Fibroblast of lung (primary cell): ENCODE results near the gene GSTM3. TPM values are rescaled to one million over a fixed set of nuclear protein-coding genes. Genes with fewer than 3 reads are reported as not detected.
"Not testable (repeated sequence)": the region's sequence is repeated elsewhere in the genome, so short reads cannot be mapped to it uniquely, and the experiment has no call there.

ENCODE experiments used
- DNase-seq, 2 donors: peaks; one replicate each; pipeline versions ENCODE4 v3.0.0 to v3.0.0-alpha.2; 2010; ENCODE audit warnings: low read depth in 2 of 2
- H2AFZ ChIP-seq: 2 replicates; pipeline ENCODE4 v1.5.1; 2012; ENCODE audit warnings: low read length, control low read depth, inconsistent platforms
- H3K27ac ChIP-seq: 2 replicates; pipeline ENCODE4 v1.5.1; 2011; ENCODE audit warnings: low read length, control low read depth; ENCODE audit not compliant: insufficient read depth
- H3K27me3 ChIP-seq: 2 replicates; pipeline ENCODE4 v1.5.1; 2011; ENCODE audit warnings: mild to moderate bottlenecking, low read length; ENCODE audit not compliant: control insufficient read depth, insufficient read depth
- H3K36me3 ChIP-seq: 2 replicates; pipeline ENCODE4 v1.5.1; 2011; ENCODE audit warnings: low read length; ENCODE audit not compliant: control insufficient read depth, insufficient read depth
- H3K4me1 ChIP-seq: 2 replicates; pipeline ENCODE4 v1.5.1; 2011; ENCODE audit warnings: low read length; ENCODE audit not compliant: control insufficient read depth, insufficient read depth; ENCODE audit errors: extremely low read depth
- H3K4me2 ChIP-seq: 2 replicates; pipeline ENCODE4 v1.5.1; 2011; ENCODE audit warnings: low read length, control low read depth; ENCODE audit not compliant: insufficient read depth; ENCODE audit errors: extremely low read depth
- H3K4me3 ChIP-seq, 4 experiments: fragments of 200-600 bp in 1 of 4; sonication (generic) in 1 of 4; replicated peaks in 1 of 4; 2 replicates each; pipeline ENCODE4 v1.5.1; 2011 to 2016; ENCODE audit warnings: low read length in 4 of 4, low read depth in 3 of 4, mild to moderate bottlenecking in 3 of 4, control low read depth in 2 of 4, inconsistent platforms in 1 of 4, mixed read lengths in 1 of 4; ENCODE audit not compliant: insufficient read depth in 1 of 4; ENCODE audit errors: control extremely low read depth in 1 of 4
- H3K79me2 ChIP-seq: 2 replicates; pipeline ENCODE4 v1.5.1; 2012; ENCODE audit warnings: mild to moderate bottlenecking, low read length, inconsistent platforms; ENCODE audit not compliant: control insufficient read depth, insufficient read depth
- H3K9ac ChIP-seq: 2 replicates; pipeline ENCODE4 v1.5.1; 2011; ENCODE audit warnings: mild to moderate bottlenecking, low read length, control low read depth; ENCODE audit not compliant: insufficient read depth
- H3K9me3 ChIP-seq: 2 replicates; pipeline ENCODE4 v1.5.1; 2012; ENCODE audit warnings: low read depth, low read length; ENCODE audit not compliant: control insufficient read depth, insufficient read depth
- H4K20me1 ChIP-seq: 2 replicates; pipeline ENCODE4 v1.5.1; 2011; ENCODE audit warnings: low read length; ENCODE audit not compliant: control insufficient read depth, insufficient read depth; ENCODE audit errors: extremely low read depth
- EZH2 ChIP-seq: IDR thresholded peaks from 2 replicates; pipeline ENCODE4 v1.5.1; 2012; ENCODE audit warnings: low read length, control low read depth, mild to moderate bottlenecking; ENCODE audit errors: missing control alignments
- polyA plus RNA-seq, 2 donors: library from polyadenylated mRNA; depleted of rRNA in 1 of 2; stranded (reverse) in 1 of 2; unstranded in 1 of 2; fragments of >200 nt; gene quantifications; 2 replicates each; pipeline ENCODE4 v1.2.1, GENCODE V29; 2011 to 2012; ENCODE audit warnings: missing spikeins in 1 of 2
- total RNA-seq: library from RNA; depleted of rRNA; stranded (reverse); fragments of >200 nt; gene quantifications from 2 replicates; pipeline ENCODE4 v1.2.1, GENCODE V29; 2014
- TF ChIP-seq, protein P1 (sequence below), 2 donors: IDR thresholded peaks in 1 of 2; conservative IDR thresholded peaks in 1 of 2; 1 replicate in 1 of 2; 2 replicates in 1 of 2; pipeline ENCODE4 v1.5.1; 2011 to 2012; ENCODE audit warnings: low read length in 2 of 2, control low read depth in 1 of 2, inconsistent platforms in 1 of 2, low read depth in 1 of 2, mild to moderate bottlenecking in 1 of 2

GSTM3 gene
- total and polyA plus RNA-seq, 2 donors (not counting 1 experiment from before 2014, with no cell fraction given) = 51.4 to 207 TPM

DNA sequence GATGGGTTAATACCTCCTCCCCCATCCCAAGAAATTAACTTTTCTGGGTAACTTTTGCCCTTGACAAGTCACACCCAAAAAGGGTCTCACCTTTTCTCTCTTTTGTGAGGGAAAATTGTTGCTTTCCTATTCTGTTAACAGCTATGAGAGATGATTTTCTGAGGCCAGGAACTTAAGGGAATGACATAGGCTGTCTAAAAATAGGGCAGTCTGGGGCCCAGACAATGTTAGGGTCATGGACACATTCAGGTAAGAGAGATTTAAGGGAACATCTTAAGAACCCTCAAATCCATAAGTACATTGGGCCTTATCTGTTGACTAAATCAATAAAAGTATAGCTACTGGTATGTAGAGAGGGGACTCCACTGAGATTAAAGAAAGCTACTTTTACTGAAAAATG, 8.4 kb upstream of the GSTM3 start:
- peaks cover 13% of the 10 kb centered on the region for H3K27me3 ChIP-seq
- no peak for DNase-seq
- H3K4me1 ChIP-seq = no peaks in the 10 kb centered on the region
- H3K9ac ChIP-seq = no peak overlapping the region
- H3K27ac ChIP-seq = no peak overlapping the region
- no peaks in the 10 kb centered on the region for H3K79me2 ChIP-seq
- no peak overlapping the region for H3K4me2 ChIP-seq
- no peaks in the 10 kb centered on the region for H3K36me3 ChIP-seq
- H4K20me1 ChIP-seq = no peaks in the 10 kb centered on the region
- H2AFZ ChIP-seq = no peak overlapping the region
- no peak overlapping the region for H3K4me3 ChIP-seq
- TF ChIP-seq EZH2 = no peak
- TF ChIP-seq, protein P1, sequence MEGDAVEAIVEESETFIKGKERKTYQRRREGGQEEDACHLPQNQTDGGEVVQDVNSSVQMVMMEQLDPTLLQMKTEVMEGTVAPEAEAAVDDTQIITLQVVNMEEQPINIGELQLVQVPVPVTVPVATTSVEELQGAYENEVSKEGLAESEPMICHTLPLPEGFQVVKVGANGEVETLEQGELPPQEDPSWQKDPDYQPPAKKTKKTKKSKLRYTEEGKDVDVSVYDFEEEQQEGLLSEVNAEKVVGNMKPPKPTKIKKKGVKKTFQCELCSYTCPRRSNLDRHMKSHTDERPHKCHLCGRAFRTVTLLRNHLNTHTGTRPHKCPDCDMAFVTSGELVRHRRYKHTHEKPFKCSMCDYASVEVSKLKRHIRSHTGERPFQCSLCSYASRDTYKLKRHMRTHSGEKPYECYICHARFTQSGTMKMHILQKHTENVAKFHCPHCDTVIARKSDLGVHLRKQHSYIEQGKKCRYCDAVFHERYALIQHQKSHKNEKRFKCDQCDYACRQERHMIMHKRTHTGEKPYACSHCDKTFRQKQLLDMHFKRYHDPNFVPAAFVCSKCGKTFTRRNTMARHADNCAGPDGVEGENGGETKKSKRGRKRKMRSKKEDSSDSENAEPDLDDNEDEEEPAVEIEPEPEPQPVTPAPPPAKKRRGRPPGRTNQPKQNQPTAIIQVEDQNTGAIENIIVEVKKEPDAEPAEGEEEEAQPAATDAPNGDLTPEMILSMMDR (conservative IDR thresholded peaks at IDR 0.05 in 1 of 2, IDR thresholded peaks at IDR 0.05 in 1 of 2; ENCODE audit: low read depth in 1 of 2, low read length in 2 of 2) = no peak
- no peaks in the 10 kb centered on the region for H3K9me3 ChIP-seq

DNA sequence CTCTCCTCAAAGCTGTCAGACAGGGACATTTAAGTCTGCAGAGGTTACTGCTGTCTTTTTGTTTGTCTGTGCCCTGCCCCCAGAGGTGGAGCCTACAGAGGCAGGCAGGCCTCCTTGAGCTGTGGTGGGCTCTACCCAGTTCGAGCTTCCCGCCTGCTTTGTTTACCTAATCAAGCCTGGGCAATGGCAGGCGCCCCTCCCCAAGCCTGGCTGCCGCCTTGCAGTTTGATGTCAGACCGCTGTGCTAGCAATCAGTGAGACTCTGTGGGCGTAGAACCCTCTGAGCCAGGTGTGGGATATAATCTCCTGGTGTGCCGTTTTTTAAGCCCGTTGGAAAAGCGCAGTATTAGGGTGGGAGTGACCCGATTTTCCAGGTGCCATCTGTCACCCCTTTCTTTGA, 7.5 kb upstream of the GSTM3 start:
- H3K4me3 ChIP-seq, H2AFZ ChIP-seq, H3K36me3 ChIP-seq, H4K20me1 ChIP-seq, H3K9ac ChIP-seq, H3K9me3 ChIP-seq, H3K4me1 ChIP-seq, DNase-seq, H3K27ac ChIP-seq, H3K79me2 ChIP-seq, H3K4me2 ChIP-seq: not testable (repeated sequence)
- H3K27me3 ChIP-seq = peaks cover 13% of the 10 kb centered on the region

DNA sequence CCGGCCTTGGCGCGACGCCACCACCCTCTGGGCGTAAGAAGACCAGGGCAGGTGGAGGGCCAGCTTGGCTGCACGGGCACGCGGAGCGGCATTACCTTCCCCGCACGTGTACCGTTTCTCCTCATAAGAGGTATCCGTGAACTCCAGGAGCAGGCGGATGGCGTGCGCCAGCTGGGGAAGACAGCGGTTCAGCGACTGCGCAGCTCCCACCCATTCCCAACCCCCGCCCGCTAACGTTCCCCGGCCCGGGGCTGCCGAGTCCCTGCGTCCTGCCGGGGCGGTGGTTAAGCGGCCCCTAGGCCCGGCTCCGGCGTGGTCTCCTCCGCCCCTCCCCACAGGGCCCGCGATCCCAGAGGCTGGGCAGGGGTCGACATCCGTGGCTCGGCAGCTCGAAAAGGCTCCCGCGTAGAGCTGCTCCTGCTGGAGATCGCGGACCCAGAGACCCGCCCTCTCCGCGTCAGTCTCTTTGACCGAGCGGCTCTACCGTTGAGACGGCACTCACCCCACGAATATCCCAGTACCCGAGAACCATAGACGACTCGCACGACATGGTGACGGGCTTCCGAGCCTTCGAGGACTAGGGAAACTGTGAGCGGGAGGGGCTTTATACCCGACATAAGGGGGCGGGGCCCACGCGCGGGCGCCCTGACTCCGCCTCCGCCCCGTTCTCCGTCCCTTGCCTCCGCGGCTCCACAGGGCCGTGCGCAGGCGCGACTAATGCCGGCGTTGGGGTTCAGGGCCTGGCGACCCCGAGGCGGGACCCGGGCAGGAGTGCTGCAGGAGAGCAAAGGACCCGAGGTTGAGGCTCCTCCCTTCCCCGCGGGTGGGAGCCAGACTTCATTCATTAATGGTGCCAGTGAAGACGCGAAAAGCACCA, 862 bp downstream of the GSTM3 start:
- peak overlapping the region; percentile 72 to 86 (median 75) for H3K4me3 ChIP-seq
- H3K36me3 ChIP-seq = no peaks in the 10 kb centered on the region
- H3K4me2 ChIP-seq = peak overlapping the region; percentile 89
- peaks cover 2% of the 10 kb centered on the region for H3K4me1 ChIP-seq
- no peaks in the 10 kb centered on the region for H4K20me1 ChIP-seq
- peak overlapping the region; percentile 70 for H3K9ac ChIP-seq
- TF ChIP-seq, protein P1 (conservative IDR thresholded peaks at IDR 0.05 in 1 of 2, IDR thresholded peaks at IDR 0.05 in 1 of 2; ENCODE audit: low read depth in 1 of 2, low read length in 2 of 2) = no peak
- no peak for TF ChIP-seq EZH2
- DNase-seq = peak; percentile 60 to 69
- H3K79me2 ChIP-seq = no peaks in the 10 kb centered on the region
- H3K9me3 ChIP-seq = no peaks in the 10 kb centered on the region
- H3K27me3 ChIP-seq = peaks cover 8% of the 10 kb centered on the region
- H2AFZ ChIP-seq = peak overlapping the region; percentile 92
- H3K27ac ChIP-seq = peak overlapping the region; percentile 64
